ENCODE data around the gene CFB.

DNA sequence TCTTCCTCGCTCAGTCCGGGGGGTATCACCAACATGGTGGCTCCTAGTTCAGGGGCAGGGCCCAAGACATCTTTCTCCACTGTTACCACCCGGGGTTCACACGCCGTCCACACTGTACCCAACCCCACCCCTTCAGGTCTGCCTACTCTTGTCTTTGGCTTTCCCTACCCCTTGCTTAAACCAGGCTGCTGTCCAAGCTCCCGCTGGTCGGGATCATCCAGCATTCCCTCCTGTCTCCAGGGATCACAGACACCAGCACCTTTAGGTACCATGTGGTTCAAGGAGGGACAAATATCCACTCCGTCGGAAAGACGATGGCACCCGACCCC lies 12.5 kb downstream of the CFB start:
- TF ChIP-seq CTCF (IDR thresholded peaks at IDR 0.05) (no peak), EP300 (IDR thresholded peaks at IDR 0.05) (no peak)
